ENCODE measurements around the gene TPD52L1.

Gene TPD52L1

DNA sequence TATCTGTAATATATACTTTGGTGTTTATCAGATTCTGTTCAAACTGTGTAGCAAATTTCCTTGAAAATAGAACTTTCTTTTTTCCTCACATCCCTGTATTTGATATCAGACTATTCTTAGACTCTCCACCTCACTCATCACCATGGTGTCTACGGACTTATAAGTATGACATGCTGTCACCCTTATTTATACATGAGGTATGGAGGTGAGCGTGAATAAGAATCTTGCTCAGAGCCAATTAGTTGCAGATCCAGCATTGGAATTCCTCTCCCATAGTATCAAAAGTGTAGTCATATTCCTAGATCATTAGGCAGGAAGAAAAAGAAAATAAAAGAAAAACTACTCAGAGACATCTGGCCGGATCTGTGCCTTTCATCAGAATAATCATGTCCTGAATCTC lies 43.0 kb downstream of the TPD52L1 start:
- no peaks in the 10 kb centered on the region for H3K36me3 ChIP-seq (ENCODE audit: control insufficient read depth in 1 of 2, insufficient read depth in 2 of 2, low read length in 2 of 2)
- H3K9me3 ChIP-seq (ENCODE audit: control insufficient read depth in 1 of 2, low read length in 2 of 2): no peaks in the 10 kb centered on the region
- peak overlapping the region; percentile 67 for H3K27ac ChIP-seq (ENCODE audit: low read length)
- no peak overlapping the region for H3K4me3 ChIP-seq (ENCODE audit: low read depth in 1 of 2, low read length in 2 of 2)
- no peaks in the 10 kb centered on the region for H3K27me3 ChIP-seq (ENCODE audit: low read depth, low read length)
- H3K4me1 ChIP-seq (ENCODE audit: control insufficient read depth in 1 of 2, insufficient read depth in 2 of 2, low read length in 2 of 2): peaks cover 5 to 20% of the 10 kb centered on the region in 2 donors

DNA sequence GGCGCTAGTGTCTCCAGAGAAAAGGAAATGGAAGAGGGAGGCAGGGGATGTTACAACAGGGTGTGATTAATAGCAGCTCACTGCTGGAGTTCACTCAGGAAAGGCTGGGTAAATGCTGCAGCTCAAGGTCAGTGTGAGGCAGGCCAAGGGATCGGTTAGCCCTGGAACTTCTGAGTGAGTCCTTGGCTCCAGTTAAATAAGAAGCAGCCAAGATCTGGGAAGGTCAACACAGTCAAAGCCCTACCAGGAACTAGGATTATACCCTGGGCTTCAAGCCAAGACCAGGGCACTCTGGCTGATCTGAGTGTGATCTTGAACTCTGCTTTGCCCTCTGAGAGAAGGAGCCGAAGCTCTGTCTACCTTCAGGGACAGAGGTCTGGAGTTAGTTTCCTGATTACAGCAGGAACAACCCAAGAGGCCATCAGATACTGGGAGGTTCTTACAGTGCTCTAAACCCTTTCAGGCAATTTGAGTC lies 44.3 kb downstream of the TPD52L1 start:
- H3K27me3 ChIP-seq (ENCODE audit: low read depth, low read length): no peaks in the 10 kb centered on the region
- H3K36me3 ChIP-seq (ENCODE audit: control insufficient read depth in 1 of 2, insufficient read depth in 2 of 2, low read length in 2 of 2): no peaks in the 10 kb centered on the region
- H3K27ac ChIP-seq (ENCODE audit: low read length): peak overlapping the region; percentile 67
- no peak overlapping the region for H3K4me3 ChIP-seq (ENCODE audit: low read depth in 1 of 2, low read length in 2 of 2)
- H3K4me1 ChIP-seq (ENCODE audit: control insufficient read depth in 1 of 2, insufficient read depth in 2 of 2, low read length in 2 of 2): peaks cover 11 to 29% of the 10 kb centered on the region in 2 donors
- no peaks in the 10 kb centered on the region for H3K9me3 ChIP-seq (ENCODE audit: control insufficient read depth in 1 of 2, low read length in 2 of 2)

- Histone ChIP-seq H3K4me3 (ENCODE audit: low read depth in 1 of 2, low read length in 2 of 2) (no peak overlapping the region), H3K9me3 (ENCODE audit: control insufficient read depth in 1 of 2, low read length in 2 of 2) (no peaks in the 10 kb centered on the region), H3K27me3 (ENCODE audit: low read depth, low read length) (no peaks in the 10 kb centered on the region), H3K27ac (ENCODE audit: low read length) (no peak overlapping the region), H3K4me1 (ENCODE audit: control insufficient read depth in 1 of 2, insufficient read depth in 2 of 2, low read length in 2 of 2) (peaks cover 11 to 29% of the 10 kb centered on the region in 2 donors), H3K36me3 (ENCODE audit: control insufficient read depth in 1 of 2, insufficient read depth in 2 of 2, low read length in 2 of 2) (no peaks in the 10 kb centered on the region)
These were observed 44.9 kb downstream of the TPD52L1 start for GRCh38 chr6:125198398-125198937.

- Histone ChIP-seq H3K9me3 (ENCODE audit: control insufficient read depth in 1 of 2, low read length in 2 of 2) (no peaks in the 10 kb centered on the region), H3K36me3 (ENCODE audit: control insufficient read depth in 1 of 2, insufficient read depth in 2 of 2, low read length in 2 of 2) (no peaks in the 10 kb centered on the region), H3K4me1 (ENCODE audit: control insufficient read depth in 1 of 2, insufficient read depth in 2 of 2, low read length in 2 of 2) (peaks cover 11 to 29% of the 10 kb centered on the region in 2 donors), H3K27me3 (ENCODE audit: low read depth, low read length) (no peaks in the 10 kb centered on the region), H3K4me3 (ENCODE audit: low read depth in 1 of 2, low read length in 2 of 2) (no peak overlapping the region), H3K27ac (ENCODE audit: low read length) (no peak overlapping the region)
These were observed 47.4 kb downstream of the TPD52L1 start for GRCh38 chr6:125200941-125201340.

GRCh38 chr6:125201961-125202729 lies 48.6 kb downstream of the TPD52L1 start:
- Histone ChIP-seq H3K4me1 (ENCODE audit: control insufficient read depth in 1 of 2, insufficient read depth in 2 of 2, low read length in 2 of 2) (peaks cover 11 to 24% of the 10 kb centered on the region in 2 donors), H3K9me3 (ENCODE audit: control insufficient read depth in 1 of 2, low read length in 2 of 2) (no peaks in the 10 kb centered on the region), H3K27ac (ENCODE audit: low read length) (no peak overlapping the region), H3K4me3 (ENCODE audit: low read depth in 1 of 2, low read length in 2 of 2) (no peak overlapping the region), H3K36me3 (ENCODE audit: control insufficient read depth in 1 of 2, insufficient read depth in 2 of 2, low read length in 2 of 2) (no peaks in the 10 kb centered on the region), H3K27me3 (ENCODE audit: low read depth, low read length) (no peaks in the 10 kb centered on the region)

DNA sequence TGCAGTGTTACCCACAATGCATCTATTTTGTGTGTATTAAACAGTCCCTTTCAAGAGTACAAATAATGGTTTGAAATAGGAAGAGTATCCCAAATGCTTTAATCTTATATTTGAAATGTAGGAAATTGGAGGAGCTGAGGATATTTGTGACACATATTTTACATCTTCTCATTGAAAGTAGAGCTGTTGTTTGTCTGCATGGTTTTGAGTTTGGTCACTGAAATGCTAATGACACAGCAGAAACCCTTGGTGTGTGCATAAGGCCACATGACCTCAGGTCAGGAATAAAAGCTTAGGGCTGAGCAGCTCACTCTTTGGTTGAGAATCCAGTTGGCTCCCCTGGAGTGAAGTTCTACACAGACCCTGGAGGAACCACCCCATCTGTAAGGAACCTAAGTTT lies 49.8 kb downstream of the TPD52L1 start:
- Histone ChIP-seq H3K4me1 (ENCODE audit: control insufficient read depth in 1 of 2, insufficient read depth in 2 of 2, low read length in 2 of 2) (peaks cover 6 to 12% of the 10 kb centered on the region in 2 donors), H3K36me3 (ENCODE audit: control insufficient read depth in 1 of 2, insufficient read depth in 2 of 2, low read length in 2 of 2) (no peaks in the 10 kb centered on the region), H3K4me3 (ENCODE audit: low read depth in 1 of 2, low read length in 2 of 2) (no peak overlapping the region), H3K9me3 (ENCODE audit: control insufficient read depth in 1 of 2, low read length in 2 of 2) (no peaks in the 10 kb centered on the region), H3K27me3 (ENCODE audit: low read depth, low read length) (no peaks in the 10 kb centered on the region), H3K27ac (ENCODE audit: low read length) (no peak overlapping the region)

GRCh38 chr6:125205931-125206330 lies 52.4 kb downstream of the TPD52L1 start:
- Histone ChIP-seq H3K27ac (ENCODE audit: low read length) (no peak overlapping the region), H3K36me3 (ENCODE audit: control insufficient read depth in 1 of 2, insufficient read depth in 2 of 2, low read length in 2 of 2) (no peaks in the 10 kb centered on the region), H3K9me3 (ENCODE audit: control insufficient read depth in 1 of 2, low read length in 2 of 2) (no peaks in the 10 kb centered on the region), H3K4me3 (ENCODE audit: low read depth in 1 of 2, low read length in 2 of 2) (no peak overlapping the region), H3K4me1 (ENCODE audit: control insufficient read depth in 1 of 2, insufficient read depth in 2 of 2, low read length in 2 of 2) (peaks cover 6 to 11% of the 10 kb centered on the region in 2 donors), H3K27me3 (ENCODE audit: low read depth, low read length) (no peaks in the 10 kb centered on the region)

GRCh38 chr6:125206389-125206788 lies 52.8 kb downstream of the TPD52L1 start:
- no peaks in the 10 kb centered on the region for H3K36me3 ChIP-seq (ENCODE audit: control insufficient read depth in 1 of 2, insufficient read depth in 2 of 2, low read length in 2 of 2)
- H3K27me3 ChIP-seq (ENCODE audit: low read depth, low read length): no peaks in the 10 kb centered on the region
- no peak overlapping the region for H3K27ac ChIP-seq (ENCODE audit: low read length)
- H3K4me1 ChIP-seq (ENCODE audit: control insufficient read depth in 1 of 2, insufficient read depth in 2 of 2, low read length in 2 of 2): peaks cover 6 to 11% of the 10 kb centered on the region in 2 donors
- H3K9me3 ChIP-seq (ENCODE audit: control insufficient read depth in 1 of 2, low read length in 2 of 2): no peaks in the 10 kb centered on the region
- no peak overlapping the region for H3K4me3 ChIP-seq (ENCODE audit: low read depth in 1 of 2, low read length in 2 of 2)

DNA sequence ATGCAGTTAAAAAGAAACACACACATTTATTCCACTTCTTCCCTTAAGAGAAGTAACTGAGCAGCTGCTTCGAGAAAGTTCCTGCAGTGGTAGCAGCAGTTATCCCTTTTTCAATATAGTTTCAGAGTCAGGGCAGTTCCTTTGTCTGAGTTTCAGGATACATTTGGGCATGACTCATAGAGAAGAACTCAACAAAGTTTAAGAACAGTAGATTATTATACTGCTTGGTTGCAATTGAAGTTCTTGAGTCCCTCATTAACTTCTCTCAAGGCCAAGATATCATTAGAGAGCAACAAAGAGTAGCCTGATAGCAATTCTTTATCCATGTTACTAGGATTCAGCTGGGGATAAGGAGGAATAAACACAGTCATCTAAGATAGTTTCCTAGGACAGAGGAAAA lies 54.4 kb downstream of the TPD52L1 start:
- H3K27me3 ChIP-seq (ENCODE audit: low read depth, low read length): no peaks in the 10 kb centered on the region
- H3K9me3 ChIP-seq (ENCODE audit: control insufficient read depth in 1 of 2, low read length in 2 of 2): no peaks in the 10 kb centered on the region
- H3K36me3 ChIP-seq (ENCODE audit: control insufficient read depth in 1 of 2, insufficient read depth in 2 of 2, low read length in 2 of 2): no peaks in the 10 kb centered on the region

GRCh38 chr6:125208625-125209249 lies 55.2 kb downstream of the TPD52L1 start:
- H3K9me3 ChIP-seq (ENCODE audit: control insufficient read depth in 1 of 2, low read length in 2 of 2): no peaks in the 10 kb centered on the region
- no peaks in the 10 kb centered on the region for H3K36me3 ChIP-seq (ENCODE audit: control insufficient read depth in 1 of 2, insufficient read depth in 2 of 2, low read length in 2 of 2)
- no peak overlapping the region for H3K27ac ChIP-seq (ENCODE audit: low read length)
- H3K27me3 ChIP-seq (ENCODE audit: low read depth, low read length): no peaks in the 10 kb centered on the region
- H3K4me3 ChIP-seq (ENCODE audit: low read depth in 1 of 2, low read length in 2 of 2): no peak overlapping the region
- H3K4me1 ChIP-seq (ENCODE audit: control insufficient read depth in 1 of 2, insufficient read depth in 2 of 2, low read length in 2 of 2): no peaks in the 10 kb centered on the region

More for the DNA sequence above, 54.4 kb downstream of the TPD52L1 start:
- no peaks in the 10 kb centered on the region for H3K4me1 ChIP-seq (ENCODE audit: control insufficient read depth in 1 of 2, insufficient read depth in 2 of 2, low read length in 2 of 2)
- no peak overlapping the region for H3K4me3 ChIP-seq (ENCODE audit: low read depth in 1 of 2, low read length in 2 of 2)
- no peak overlapping the region for H3K27ac ChIP-seq (ENCODE audit: low read length)

DNA sequence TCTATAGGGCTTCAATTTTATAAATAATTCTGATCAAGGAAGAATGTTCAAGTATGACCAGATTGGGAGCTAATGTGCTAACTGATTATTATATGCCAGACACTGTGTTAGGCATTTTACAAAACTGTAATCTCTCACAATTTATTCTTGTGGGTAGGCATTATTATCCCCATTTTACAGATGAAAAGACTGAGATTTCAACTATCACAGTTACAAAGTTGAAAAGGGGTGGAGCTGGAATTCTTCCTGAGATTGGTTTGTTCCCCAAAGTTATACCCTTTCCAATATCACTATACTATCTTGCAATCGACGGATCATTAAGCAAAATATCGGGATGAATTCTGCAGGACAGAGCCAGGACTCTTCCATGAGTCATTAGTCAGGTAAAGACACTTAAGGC lies 57.1 kb downstream of the TPD52L1 start:
- Histone ChIP-seq H3K4me1 (ENCODE audit: control insufficient read depth in 1 of 2, insufficient read depth in 2 of 2, low read length in 2 of 2) (no peaks in the 10 kb centered on the region), H3K27ac (ENCODE audit: low read length) (no peak overlapping the region), H3K36me3 (ENCODE audit: control insufficient read depth in 1 of 2, insufficient read depth in 2 of 2, low read length in 2 of 2) (no peaks in the 10 kb centered on the region), H3K9me3 (ENCODE audit: control insufficient read depth in 1 of 2, low read length in 2 of 2) (no peaks in the 10 kb centered on the region), H3K27me3 (ENCODE audit: low read depth, low read length) (no peaks in the 10 kb centered on the region), H3K4me3 (ENCODE audit: low read depth in 1 of 2, low read length in 2 of 2) (no peak overlapping the region)

Data from muscle layer of duodenum (tissue), 2 donors.